ENCODE results near the gene GRB7.
"Not testable (repeated sequence)": the region's sequence is repeated elsewhere in the genome, so short reads cannot be mapped to it uniquely, and the experiment has no call there.

GRB7 gene

GRCh38 chr17:39761861-39762496 is 24.2 kb downstream of the GRB7 start:
- DNase-seq: no peak
- intact Hi-C loops (cut with DNase I): no loop called here

DNA sequence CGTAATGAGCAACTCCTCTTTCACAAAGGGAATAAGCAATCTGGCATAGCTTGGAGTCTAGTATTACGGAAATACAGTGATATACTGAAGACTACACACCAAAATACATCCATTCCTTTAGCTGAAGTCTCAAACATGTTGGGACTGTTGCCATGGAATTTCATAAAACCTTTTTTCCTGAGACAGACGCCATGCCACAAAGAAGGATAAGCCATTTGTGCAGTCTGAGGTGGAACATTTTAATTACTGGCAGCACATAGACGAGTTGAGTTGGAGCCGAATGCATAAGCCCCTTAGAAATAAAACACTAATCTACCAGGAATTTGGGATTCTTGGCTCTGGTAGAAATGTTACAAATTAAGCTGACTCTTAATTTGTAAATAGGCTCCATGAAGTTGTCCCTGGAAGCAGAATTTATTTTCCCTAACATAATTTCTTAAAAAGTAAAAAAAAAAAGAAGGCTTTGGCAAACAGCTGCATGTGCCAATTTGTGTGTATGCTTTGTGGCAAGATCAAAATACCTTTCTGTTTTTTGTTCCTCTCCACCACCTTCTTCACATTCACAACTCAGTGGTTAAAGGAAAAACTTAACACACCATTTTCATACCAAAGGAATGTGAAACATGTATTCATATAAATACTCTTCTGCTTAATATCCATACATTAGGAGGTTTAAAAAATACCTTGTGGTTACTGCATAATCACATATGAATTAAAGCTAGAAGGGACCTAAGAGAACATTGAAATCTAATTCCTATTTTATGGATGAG is 25.5 kb downstream of the GRB7 start:
- no peak for DNase-seq
- intact Hi-C loops (cut with DNase I): no loop called here

GRCh38 chr17:39764171-39764570 is 26.4 kb downstream of the GRB7 start:
- intact Hi-C loops (cut with DNase I); DNase-seq: not testable (repeated sequence)

DNA sequence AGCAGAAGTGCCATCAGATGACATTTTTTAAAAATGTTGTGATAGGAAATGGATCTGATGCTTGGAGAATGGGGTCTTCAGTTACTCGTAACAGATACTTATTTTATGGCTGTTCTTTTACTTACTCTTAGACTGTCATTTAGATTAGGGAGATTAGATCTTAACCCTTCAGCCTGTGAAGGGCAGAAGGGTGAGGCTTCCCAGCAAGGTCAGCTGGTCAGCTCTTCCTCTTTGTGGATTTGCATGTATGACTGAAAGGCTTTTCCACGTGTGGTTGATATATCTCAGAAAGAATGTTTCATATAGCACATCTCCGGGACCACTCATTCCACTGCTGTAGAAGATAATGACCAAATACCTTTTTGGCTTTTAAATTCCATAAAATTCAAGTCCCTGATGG is 27.4 kb downstream of the GRB7 start:
- peak in 1 of 42 donors; percentile 7 for DNase-seq
- intact Hi-C loops (cut with DNase I): no loop called here

GRCh38 chr17:39765766-39766165 is 28.0 kb downstream of the GRB7 start:
- peak in 1 of 42 donors; percentile 32 for DNase-seq

DNA sequence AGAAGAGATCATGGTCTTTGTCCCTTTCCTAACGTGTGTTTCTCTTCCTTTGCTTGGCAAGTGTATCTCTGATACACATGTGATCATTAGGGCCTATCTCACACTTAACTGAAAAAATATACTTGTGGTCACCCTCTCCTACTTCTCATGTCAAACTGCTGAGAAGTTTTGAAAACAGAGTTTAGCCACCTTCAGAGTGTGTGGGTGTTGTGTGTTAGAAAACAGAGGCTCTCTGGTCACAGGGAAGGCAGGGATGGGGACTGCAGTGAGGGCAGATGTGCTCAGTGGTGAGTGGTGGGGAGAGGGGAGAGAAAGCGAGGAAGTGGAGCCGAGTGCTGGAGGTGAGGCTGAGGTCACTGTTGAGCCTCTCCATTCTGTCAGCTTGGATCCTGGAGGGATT is 29.4 kb downstream of the GRB7 start:
- peak in 1 of 42 donors; percentile 12 for DNase-seq
- intact Hi-C loops (cut with DNase I): no loop called here

More at GRCh38 chr17:39765766-39766165, 28.0 kb downstream of the GRB7 start:
- intact Hi-C loops (cut with DNase I): no loop called here

GRCh38 chr17:39769974-39770587 is 32.3 kb downstream of the GRB7 start:
- DNase-seq: no peak
- intact Hi-C loops (cut with DNase I): no loop called here

DNA sequence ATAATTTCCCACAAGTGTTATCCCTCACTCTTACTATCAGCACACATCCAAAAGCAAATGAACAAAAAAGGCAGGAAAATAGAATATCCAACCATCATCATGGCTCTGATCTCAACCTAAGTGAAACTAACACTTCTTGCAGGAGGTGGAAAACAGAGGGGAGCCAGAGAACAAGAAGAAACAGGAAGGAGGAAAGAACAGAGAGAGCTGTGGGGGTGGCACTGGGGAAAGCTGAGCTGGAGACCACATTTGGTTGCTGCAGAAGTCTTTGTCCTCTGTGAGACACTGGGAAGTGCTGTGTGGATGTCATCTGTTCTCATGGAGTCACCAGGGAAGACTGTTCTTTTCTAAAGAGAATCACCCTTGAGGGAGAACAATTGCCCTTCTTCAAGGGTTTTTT is 34.7 kb downstream of the GRB7 start:
- no peak for DNase-seq

DNA sequence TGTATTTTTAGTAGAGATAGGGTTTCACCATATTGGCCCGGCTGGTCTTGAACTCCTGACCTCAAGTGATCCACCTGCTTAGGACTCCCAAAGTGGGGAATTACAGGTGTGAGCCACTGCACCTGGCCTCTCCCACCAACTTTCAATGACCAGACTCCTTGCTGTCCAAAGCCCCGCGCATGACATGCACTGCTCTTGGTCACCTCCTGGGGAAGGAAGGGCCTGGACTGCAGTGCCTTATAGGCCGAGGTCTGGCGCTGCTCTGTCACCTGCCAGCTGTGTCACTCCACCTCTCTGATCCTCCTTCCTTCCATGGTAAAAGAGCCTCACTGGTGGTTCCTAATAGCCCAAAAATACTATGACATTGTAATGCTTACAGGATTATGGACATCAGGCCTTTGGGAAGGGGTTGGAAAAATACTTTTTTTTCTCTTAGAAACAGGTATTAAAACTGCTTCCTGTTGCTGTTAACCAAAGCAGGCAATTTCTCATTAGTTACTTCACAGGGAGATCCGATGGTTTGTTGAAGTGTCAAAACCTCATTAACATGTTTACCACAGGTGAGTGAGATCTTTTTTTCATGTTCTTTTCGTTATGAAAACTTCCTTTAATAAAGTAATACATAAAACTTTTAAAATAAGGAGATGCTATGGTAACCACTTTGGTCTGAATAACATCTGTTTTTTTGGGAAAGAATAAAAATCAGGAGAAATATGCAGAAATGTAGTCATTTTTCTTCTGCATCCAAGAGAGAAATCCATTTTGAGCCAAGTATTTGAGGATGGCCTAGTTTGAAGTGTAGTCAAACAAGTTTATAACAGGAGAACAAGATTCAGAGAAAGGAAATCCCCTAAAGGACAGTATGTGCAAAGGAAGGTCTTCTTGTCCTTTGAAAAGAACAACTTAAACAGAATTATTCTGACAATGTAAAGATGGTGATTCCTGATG is 35.5 kb downstream of the GRB7 start:
- DNase-seq: no peak
- intact Hi-C loops (cut with DNase I): no loop called here

More for the DNA sequence above, 34.7 kb downstream of the GRB7 start:
- intact Hi-C loops (cut with DNase I): no loop called here

DNA sequence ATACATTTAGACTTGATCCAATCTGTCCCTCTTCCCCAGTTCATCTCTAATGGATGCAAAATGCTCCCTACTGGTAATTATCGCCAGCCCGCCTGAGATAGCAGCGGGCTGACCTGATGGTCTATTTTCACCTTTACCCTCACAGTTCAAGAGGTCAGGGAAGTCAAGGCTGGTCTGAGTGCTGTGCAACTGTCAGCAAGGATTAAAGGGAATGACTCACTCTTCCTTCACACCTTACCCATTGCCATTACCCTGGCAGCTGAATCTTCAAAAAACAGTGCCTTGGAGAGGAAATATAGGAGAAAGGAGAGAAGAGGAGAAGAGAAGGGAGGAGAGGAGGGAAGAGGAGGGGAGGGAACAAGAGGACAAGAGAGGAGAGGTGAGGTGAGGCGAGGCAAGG is 36.3 kb downstream of the GRB7 start:
- intact Hi-C loops (cut with DNase I): no loop called here
- DNase-seq: no peak

DNA sequence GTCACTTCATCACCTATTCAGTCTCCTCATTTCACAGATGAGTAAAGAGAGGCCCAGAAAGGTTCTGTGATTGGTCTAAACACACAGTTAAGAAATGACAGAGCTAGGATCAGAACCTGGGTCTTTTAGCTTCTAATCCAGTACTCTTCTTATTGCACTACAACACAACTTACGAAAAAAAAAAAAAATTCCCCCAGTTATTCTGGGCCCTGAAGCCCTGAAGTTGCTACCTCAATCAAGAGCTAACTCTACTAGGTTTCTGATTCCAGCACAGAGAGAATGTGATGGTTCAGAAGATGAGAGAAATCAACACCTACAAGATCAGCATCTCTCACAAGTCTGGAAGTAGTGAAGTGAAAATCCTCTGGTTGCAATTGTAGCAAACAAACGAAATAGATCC is 37.3 kb downstream of the GRB7 start:
- no peak for DNase-seq
- intact Hi-C loops (cut with DNase I): no loop called here

DNA sequence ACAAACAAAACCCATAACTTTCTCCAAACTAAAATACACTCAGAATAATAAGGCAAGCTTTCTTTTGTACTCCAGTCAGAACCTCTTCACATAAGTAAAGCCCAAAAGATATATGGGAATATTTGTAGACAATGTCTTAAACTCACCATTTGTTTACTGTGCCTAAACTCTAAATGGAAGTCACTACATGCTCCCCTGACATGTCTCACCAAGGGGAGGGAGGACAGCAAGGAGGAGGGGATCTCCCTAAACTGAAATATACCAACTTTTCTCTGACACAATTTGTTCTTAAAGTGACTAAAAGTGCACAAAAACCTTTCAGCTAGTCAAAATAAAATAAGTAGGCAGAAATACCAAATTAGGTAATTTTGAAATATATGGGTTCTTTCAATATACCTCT is 38.5 kb downstream of the GRB7 start:
- intact Hi-C loops (cut with DNase I): no loop called here
- DNase-seq: no peak

DNA sequence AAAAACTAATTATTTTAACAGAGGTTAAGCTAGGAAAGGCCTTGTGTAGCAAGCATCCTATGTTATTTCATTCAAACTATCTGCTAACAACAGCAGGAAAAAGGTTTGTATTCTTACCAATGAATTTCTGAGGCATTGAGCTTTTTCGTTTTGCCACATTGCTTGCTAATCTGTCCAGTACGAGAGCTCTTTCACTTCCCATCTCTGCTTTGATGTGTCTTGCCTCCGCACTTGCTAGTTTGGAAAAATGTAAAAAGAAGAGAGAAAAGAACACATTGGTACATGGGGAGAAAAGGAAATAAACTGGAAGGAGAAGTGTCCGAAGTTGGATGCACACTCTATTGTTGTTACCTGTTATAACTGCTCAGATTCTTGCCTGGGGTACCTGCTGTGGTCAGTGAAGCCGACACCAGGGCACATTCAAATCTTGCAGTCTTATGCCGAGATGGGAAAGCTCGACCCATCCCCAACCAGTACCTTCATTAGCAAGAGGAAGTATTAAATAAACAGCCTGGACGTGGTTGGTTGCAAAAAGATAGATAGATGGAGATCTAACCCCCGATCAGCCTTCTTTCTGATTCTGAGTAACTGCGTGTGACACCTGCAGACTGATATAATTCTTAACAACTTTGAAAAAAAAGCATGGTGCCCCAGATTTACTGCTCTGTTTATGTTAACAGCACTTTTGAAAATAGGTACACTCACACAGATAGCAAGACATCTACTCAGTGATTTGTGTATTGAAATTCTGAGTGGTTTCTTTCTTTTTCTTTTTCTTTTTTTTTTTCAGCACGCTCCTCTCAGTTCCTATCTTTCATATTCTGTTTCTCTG is 40.0 kb downstream of the GRB7 start:
- intact Hi-C loops (cut with DNase I): no loop called here
- no peak for DNase-seq

- intact Hi-C loops (cut with DNase I): no loop called here
- DNase-seq: no peak
These were observed 43.5 kb downstream of the GRB7 start for GRCh38 chr17:39781031-39781860.

- intact Hi-C loops (cut with DNase I): no loop called here
These were observed 44.1 kb downstream of the GRB7 start for GRCh38 chr17:39781861-39782213.

GRCh38 chr17:39782481-39782880 is 44.7 kb downstream of the GRB7 start:
- intact Hi-C loops (cut with DNase I): no loop called here

More at GRCh38 chr17:39781861-39782213, 44.1 kb downstream of the GRB7 start:
- no peak for DNase-seq

DNA sequence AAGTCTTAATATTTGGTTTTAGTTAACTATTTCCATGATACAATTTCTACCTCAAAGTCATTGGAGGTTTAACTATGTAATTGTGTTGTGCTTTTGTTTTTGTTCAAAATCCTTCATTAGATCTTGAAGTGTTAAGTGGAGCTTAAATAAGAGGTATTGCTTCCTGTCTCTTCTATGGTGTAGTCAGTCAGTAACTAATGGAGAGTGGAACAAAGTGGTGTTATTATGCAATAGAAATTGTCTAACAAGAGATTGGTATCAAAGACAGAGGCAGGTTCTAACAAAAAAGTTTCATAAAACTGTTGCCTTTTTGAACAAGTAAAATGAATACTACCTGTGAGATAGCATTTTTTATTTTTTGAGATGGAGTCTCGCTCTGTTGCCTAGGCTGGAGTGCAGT is 45.2 kb downstream of the GRB7 start:
- DNase-seq: no peak
- intact Hi-C loops (cut with DNase I): no loop called here

More at GRCh38 chr17:39782481-39782880, 44.7 kb downstream of the GRB7 start:
- DNase-seq: no peak

DNA sequence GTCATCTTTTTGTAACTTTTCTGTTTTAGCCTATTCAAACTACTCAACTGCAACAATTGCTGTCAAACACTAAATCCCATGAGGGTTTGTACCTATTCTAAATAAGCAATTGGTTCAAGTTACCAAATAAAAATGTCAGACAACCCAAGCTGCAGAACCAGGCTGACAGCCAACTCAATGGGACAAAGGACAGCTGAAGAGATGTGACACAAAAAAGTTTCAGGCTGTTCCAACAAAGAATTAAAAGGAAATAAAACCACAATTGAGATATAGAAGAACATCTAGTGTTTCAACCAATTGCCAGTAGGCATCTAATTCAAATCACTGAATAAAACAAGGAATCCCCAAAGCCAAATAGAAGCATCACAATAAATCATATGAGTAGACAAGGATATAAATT is 49.3 kb downstream of the GRB7 start:
- intact Hi-C loops (cut with DNase I): no loop called here
- no peak for DNase-seq
